H1 (cell line): ENCODE data around the gene PDE4D. TPM values are rescaled to one million over a fixed set of nuclear protein-coding genes. Genes with fewer than 3 reads are reported as not detected.
"Not testable (repeated sequence)": the region's sequence is repeated elsewhere in the genome, so short reads cannot be mapped to it uniquely, and the experiment has no call there.

Experiments used
- CTCF ChIA-PET: fragments of 300-600 bp; sonication (Branson Sonifier 250); formaldehyde crosslinking; loops from one replicate; lab custom pipeline; 2021; ENCODE audit not compliant: partially characterized antibody; lab: Charles Lee
- POLR2A ChIA-PET: fragments of 300-600 bp; sonication (Branson Sonifier 250); formaldehyde crosslinking; loops from one replicate; lab custom pipeline; 2021; ENCODE audit warnings: inconsistent platforms; ENCODE audit not compliant: partially characterized antibody; lab: Charles Lee
- DNase-seq, 2 experiments: peaks; one replicate each; pipeline versions ENCODE4 v3.0.0 to v3.0.0-alpha.2; 2010 to 2022; ENCODE audit warnings: low spot score in 2 of 2, low read depth in 1 of 2, mixed read lengths in 1 of 2
- FAIRE-seq: peaks from 2 replicates; lab custom pipeline; 2011; peaks lifted over from hg19 to GRCh38; lab: Jason Lieb, UNC
- H2AFZ ChIP-seq: 2 replicates; pipeline ENCODE4 v1.8.1; 2012; ENCODE audit warnings: low read length, inconsistent platforms
- H2AK5ac ChIP-seq: 2 replicates; pipeline ENCODE4 v1.6.1; 2013; ENCODE audit warnings: low read depth, low read length
- H2BK120ac ChIP-seq: replicated peaks from 2 replicates; pipeline ENCODE3; 2013; ENCODE audit warnings: low read depth, low read length, inconsistent platforms
- H2BK12ac ChIP-seq: 2 replicates; pipeline ENCODE4 v1.6.1; 2013; ENCODE audit warnings: low read depth, low read length
- H2BK15ac ChIP-seq: 2 replicates; pipeline ENCODE4 v1.6.1; 2013; ENCODE audit warnings: low read length
- H2BK20ac ChIP-seq: 2 replicates; pipeline ENCODE4 v1.6.1; 2013; ENCODE audit warnings: low read length
- H2BK5ac ChIP-seq: 2 replicates; pipeline ENCODE4 v1.6.1; 2013; ENCODE audit warnings: low read depth, low read length
- H3K14ac ChIP-seq: 2 replicates; pipeline ENCODE4 v1.6.1; 2013; ENCODE audit warnings: inconsistent platforms; ENCODE audit not compliant: insufficient read length
- H3K18ac ChIP-seq: 2 replicates; pipeline ENCODE4 v1.6.1; 2013; ENCODE audit warnings: low read length; ENCODE audit errors: extremely low read depth
- H3K23ac ChIP-seq: 2 replicates; pipeline ENCODE4 v1.6.1; 2013; ENCODE audit warnings: inconsistent platforms; ENCODE audit not compliant: insufficient read length
- H3K23me2 ChIP-seq: 2 replicates; pipeline ENCODE4 v1.6.1; 2013; ENCODE audit warnings: low read depth, low read length
- H3K27ac ChIP-seq: 2 replicates; pipeline ENCODE4 v1.6.1; 2011; ENCODE audit warnings: low read depth, low read length, inconsistent platforms
- H3K27me3 ChIP-seq, 4 experiments: replicated peaks in 1 of 4; 1 replicate in 1 of 4; 2 replicates in 3 of 4; pipeline versions ENCODE4 v1.6.1 to v1.8.1; 2011 to 2013; ENCODE audit warnings: low read length in 3 of 4, mild to moderate bottlenecking in 3 of 4, inconsistent platforms in 2 of 4, mixed read lengths in 2 of 4, moderate library complexity in 1 of 4; ENCODE audit not compliant: control insufficient read depth in 3 of 4, insufficient read depth in 3 of 4; ENCODE audit errors: extremely low read depth in 1 of 4
- H3K36me3 ChIP-seq, 4 experiments: 2 replicates each; pipeline versions ENCODE4 v1.6.1 to v1.8.1; 2011 to 2013; ENCODE audit warnings: mild to moderate bottlenecking in 4 of 4, low read length in 3 of 4, moderate library complexity in 2 of 4, control low read depth in 1 of 4, inconsistent platforms in 1 of 4; ENCODE audit not compliant: insufficient read depth in 4 of 4, control insufficient read depth in 2 of 4
- H3K4ac ChIP-seq: replicated peaks from 2 replicates; pipeline ENCODE3; 2013; ENCODE audit warnings: low read length, low read depth, mixed read lengths, inconsistent platforms; ENCODE audit not compliant: insufficient read length
- H3K4me1 ChIP-seq, 4 experiments: replicated peaks in 1 of 4; 1 replicate in 1 of 4; 2 replicates in 3 of 4; pipeline versions ENCODE4 v1.6.1 to v1.8.1; 2011 to 2013; ENCODE audit warnings: low read length in 3 of 4, inconsistent platforms in 2 of 4, mixed read lengths in 1 of 4; ENCODE audit not compliant: insufficient read depth in 4 of 4, control insufficient read depth in 3 of 4
- H3K4me2 ChIP-seq, 2 experiments: 2 replicates each; pipeline versions ENCODE4 v1.6.1 to v1.8.1; 2011 to 2013; ENCODE audit warnings: low read depth in 2 of 2, low read length in 2 of 2, control low read depth in 1 of 2, inconsistent platforms in 1 of 2, mild to moderate bottlenecking in 1 of 2; ENCODE audit not compliant: insufficient read depth in 1 of 2
- H3K4me3 ChIP-seq, 4 experiments: fragments of 200-600, 300-600 bp in 1 of 4; sonication (generic), shearing (Covaris generic), sonication (Bioruptor Twin) in 1 of 4; 2 replicates each; pipeline versions ENCODE4 v1.5.1 to v1.8.1; 2011 to 2016; ENCODE audit warnings: low read length in 4 of 4, low read depth in 3 of 4, control low read depth in 2 of 4, inconsistent platforms in 2 of 4, mild to moderate bottlenecking in 2 of 4, mixed read lengths in 1 of 4, moderate library complexity in 1 of 4; ENCODE audit not compliant: insufficient read depth in 2 of 4; ENCODE audit errors: extremely low read depth in 1 of 4
- H3K56ac ChIP-seq: replicated peaks from 2 replicates; pipeline ENCODE3; 2013; ENCODE audit warnings: low read depth, mild to moderate bottlenecking, mixed read lengths, low read length, inconsistent platforms; ENCODE audit not compliant: insufficient read length
- H3K79me1 ChIP-seq: 2 replicates; pipeline ENCODE4 v1.6.1; 2013; ENCODE audit warnings: low read depth, low read length, control low read depth
- H3K79me2 ChIP-seq, 2 experiments: 2 replicates each; pipeline versions ENCODE4 v1.6.1 to v1.8.1; 2012 to 2013; ENCODE audit warnings: low read length in 2 of 2, mild to moderate bottlenecking in 2 of 2, inconsistent platforms in 1 of 2; ENCODE audit not compliant: insufficient read depth in 2 of 2, control insufficient read depth in 1 of 2
- H3K9ac ChIP-seq, 4 experiments: replicated peaks in 1 of 4; 1 replicate in 1 of 4; 2 replicates in 3 of 4; pipeline versions ENCODE4 v1.6.1 to v1.8.1; 2011 to 2013; ENCODE audit warnings: low read depth in 3 of 4, low read length in 3 of 4, control low read depth in 2 of 4, mild to moderate bottlenecking in 2 of 4, moderate library complexity in 2 of 4, inconsistent platforms in 1 of 4; ENCODE audit errors: extremely low read depth in 1 of 4
- H3K9me3 ChIP-seq, 2 experiments: 2 replicates each; pipeline versions ENCODE4 v1.6.1 to v1.8.1; 2012 to 2013; ENCODE audit warnings: mild to moderate bottlenecking in 2 of 2, moderate library complexity in 2 of 2, control low read depth in 1 of 2, inconsistent platforms in 1 of 2, low read depth in 1 of 2, low read length in 1 of 2, mixed read lengths in 1 of 2; ENCODE audit not compliant: insufficient read depth in 2 of 2
- H4K20me1 ChIP-seq, 2 experiments: replicated peaks in 1 of 2; 2 replicates each; pipeline versions ENCODE3 to v1.8.1; 2011 to 2013; ENCODE audit warnings: inconsistent platforms in 2 of 2, low read length in 2 of 2, mild to moderate bottlenecking in 1 of 2; ENCODE audit not compliant: insufficient read depth in 2 of 2, control insufficient read depth in 1 of 2
- H4K5ac ChIP-seq: 2 replicates; pipeline ENCODE4 v1.6.1; 2013; ENCODE audit warnings: low read length, low read depth, mixed read lengths, inconsistent platforms; ENCODE audit not compliant: insufficient read length
- H4K8ac ChIP-seq: 2 replicates; pipeline ENCODE4 v1.8.0; 2013; ENCODE audit warnings: mild to moderate bottlenecking, moderate library complexity, low read length, inconsistent platforms; ENCODE audit not compliant: insufficient read depth; ENCODE audit errors: extremely low read depth
- H4K91ac ChIP-seq: replicated peaks from 2 replicates; pipeline ENCODE3; 2013; ENCODE audit warnings: low read length, mixed read lengths, inconsistent platforms; ENCODE audit not compliant: insufficient read length
- WGBS, 2 experiments: shearing (Covaris generic) in 1 of 2; methylation state at CpG; one replicate each; pipeline versions ENCODE4 v1.1.6 to v1.1.7; 2013 to 2015; ENCODE audit warnings: low lambda C conversion rate in 2 of 2, mixed read lengths in 2 of 2, inconsistent platforms in 1 of 2, low coverage in 1 of 2, missing lambda C conversion rate in 1 of 2; ENCODE audit not compliant: insufficient replicate concordance in 2 of 2, insufficient coverage in 1 of 2, insufficient read length in 1 of 2; ENCODE audit errors: extremely low coverage in 1 of 2, missing lambda C conversion rate in 1 of 2; 5-methylcytosine and 5-hydroxymethylcytosine counted together
- polyA plus RNA-seq, 7 experiments: library from polyadenylated mRNA; depleted of rRNA in 3 of 7; stranded (reverse) in 5 of 7; unstranded in 2 of 7; fragments of >200 nt in 5 of 7; fragments of 200-250 nt in 2 of 7; gene quantifications; 1 replicate in 5 of 7; 2 replicates in 1 of 7; 4 replicates in 1 of 7; pipeline versions ENCODE4 v1.2.1 to v1.2.3, GENCODE V29; 2011 to 2013; ENCODE audit warnings: missing spikeins in 2 of 7, mixed read lengths in 2 of 7
- total RNA-seq: library from RNA; stranded (reverse); fragmentation: NEBNext Ultra II Directional; extraction: Animal tissue kit (Norgen Biotek cat#: 25700); gene quantifications from 2 replicates; pipeline ENCODE4 v1.2.1, GENCODE V29; 2021

The PDE4D gene
- total and polyA plus RNA-seq, 2 of the 8 experiments (the other 6 are each of a cell fraction or from before 2014, with no cell fraction given): 2.3 to 3.7 TPM

GRCh38 chr5:59665832-59666203, 227.7 kb downstream of the PDE4D start:
- H2BK120ac ChIP-seq, H4K91ac ChIP-seq, H4K8ac ChIP-seq, H2BK5ac ChIP-seq, H4K5ac ChIP-seq, H2BK20ac ChIP-seq, H3K79me1 ChIP-seq, H3K23me2 ChIP-seq, H3K79me2 ChIP-seq, H3K4ac ChIP-seq, POLR2A ChIA-PET, H3K4me2 ChIP-seq, H2BK15ac ChIP-seq, H3K4me1 ChIP-seq, H2AK5ac ChIP-seq, H4K20me1 ChIP-seq, H3K4me3 ChIP-seq, DNase-seq, H2AFZ ChIP-seq, H2BK12ac ChIP-seq, H3K9ac ChIP-seq, H3K36me3 ChIP-seq, H3K56ac ChIP-seq, H3K23ac ChIP-seq, H3K27me3 ChIP-seq, FAIRE-seq, H3K9me3 ChIP-seq, H3K27ac ChIP-seq, H3K14ac ChIP-seq, H3K18ac ChIP-seq: not testable (repeated sequence)
- WGBS, 2 experiments: 78% methylated on average over 4 of the region's 7 CpGs; no CpG with 5 or more reads in 1 of the 2 experiments
- CTCF ChIA-PET: interaction anchor here (0.9 to 1.7 kb wide), 8 partner anchors 9 to 262 kb away, joined by 3 to 4 read pairs (median 3); no protein-coding TSS in a partner anchor
